Choroid plexus epithelial cell (primary cell): Measurements from ENCODE around the gene LGI2.

Source experiments
- DNase-seq: peaks from one replicate; pipeline ENCODE4 v3.0.0-alpha.2; 2010; ENCODE audit warnings: low read depth
- H3K4me3 ChIP-seq: 2 replicates; pipeline ENCODE4 v1.5.1; 2011; ENCODE audit warnings: low read depth, mild to moderate bottlenecking, control low read depth, low read length, moderate library complexity
- TF ChIP-seq, protein P1 (sequence below): conservative IDR thresholded peaks from 2 replicates; pipeline ENCODE4 v1.5.1; 2011; ENCODE audit warnings: low read depth, mild to moderate bottlenecking, control low read depth, inconsistent platforms, low read length, moderate library complexity

Gene LGI2

DNA sequence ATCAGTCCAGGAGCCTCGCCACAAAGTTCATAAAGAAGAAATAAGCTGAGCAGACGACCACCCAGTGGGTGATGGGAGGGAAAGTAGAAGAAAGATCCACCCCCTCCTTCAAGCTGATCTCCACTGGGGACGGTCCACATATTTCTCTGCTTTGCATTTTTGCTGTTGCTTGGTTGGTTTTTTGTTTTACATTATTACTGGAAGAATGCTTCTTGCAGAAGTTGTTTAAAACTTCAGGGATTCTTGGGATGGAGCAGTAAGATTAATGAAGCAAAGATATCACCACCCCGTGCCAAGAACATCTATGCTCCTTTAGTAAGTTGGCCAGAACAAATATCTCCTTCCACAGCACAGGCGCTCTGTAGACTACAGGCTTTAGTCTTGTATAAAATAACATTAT, 30.1 kb downstream of the LGI2 start:
- TF ChIP-seq, protein P1, sequence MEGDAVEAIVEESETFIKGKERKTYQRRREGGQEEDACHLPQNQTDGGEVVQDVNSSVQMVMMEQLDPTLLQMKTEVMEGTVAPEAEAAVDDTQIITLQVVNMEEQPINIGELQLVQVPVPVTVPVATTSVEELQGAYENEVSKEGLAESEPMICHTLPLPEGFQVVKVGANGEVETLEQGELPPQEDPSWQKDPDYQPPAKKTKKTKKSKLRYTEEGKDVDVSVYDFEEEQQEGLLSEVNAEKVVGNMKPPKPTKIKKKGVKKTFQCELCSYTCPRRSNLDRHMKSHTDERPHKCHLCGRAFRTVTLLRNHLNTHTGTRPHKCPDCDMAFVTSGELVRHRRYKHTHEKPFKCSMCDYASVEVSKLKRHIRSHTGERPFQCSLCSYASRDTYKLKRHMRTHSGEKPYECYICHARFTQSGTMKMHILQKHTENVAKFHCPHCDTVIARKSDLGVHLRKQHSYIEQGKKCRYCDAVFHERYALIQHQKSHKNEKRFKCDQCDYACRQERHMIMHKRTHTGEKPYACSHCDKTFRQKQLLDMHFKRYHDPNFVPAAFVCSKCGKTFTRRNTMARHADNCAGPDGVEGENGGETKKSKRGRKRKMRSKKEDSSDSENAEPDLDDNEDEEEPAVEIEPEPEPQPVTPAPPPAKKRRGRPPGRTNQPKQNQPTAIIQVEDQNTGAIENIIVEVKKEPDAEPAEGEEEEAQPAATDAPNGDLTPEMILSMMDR: no peak
- no peak for DNase-seq
- H3K4me3 ChIP-seq: no peak overlapping the region

DNA sequence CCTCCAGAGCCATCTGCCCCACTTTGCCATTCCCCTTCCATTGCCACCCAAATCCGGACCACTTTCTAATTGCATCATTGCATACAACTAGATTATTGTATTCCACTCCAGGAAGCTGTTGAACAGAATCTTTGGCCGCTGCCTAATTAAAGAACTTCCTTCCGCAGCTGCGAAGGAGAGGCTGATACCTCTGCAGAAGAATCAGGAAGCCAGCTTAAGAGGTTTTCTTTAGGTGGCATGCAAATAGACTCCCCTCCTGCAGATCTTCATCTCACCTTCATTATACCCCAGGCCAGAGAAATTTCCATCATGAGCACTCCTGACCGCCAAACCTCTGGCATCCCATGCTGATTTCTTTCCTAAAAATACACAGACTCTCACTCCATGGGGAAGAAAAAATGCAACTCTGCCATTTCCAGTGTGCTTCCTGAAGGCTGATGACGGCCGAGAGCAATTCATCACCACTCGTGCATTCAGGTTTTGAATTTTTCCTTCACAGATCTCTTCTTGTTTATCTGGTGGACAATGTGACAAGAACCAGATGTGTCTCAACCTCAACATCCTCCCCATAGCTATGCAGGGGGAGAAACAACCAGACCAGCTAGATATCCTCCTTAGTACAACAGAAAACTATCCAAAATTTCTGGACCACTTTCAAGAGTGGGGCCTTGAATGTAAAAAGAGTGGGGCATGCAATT, 31.2 kb downstream of the LGI2 start:
- no peak overlapping the region for H3K4me3 ChIP-seq
- DNase-seq: no peak
- TF ChIP-seq, protein P1: no peak

DNA sequence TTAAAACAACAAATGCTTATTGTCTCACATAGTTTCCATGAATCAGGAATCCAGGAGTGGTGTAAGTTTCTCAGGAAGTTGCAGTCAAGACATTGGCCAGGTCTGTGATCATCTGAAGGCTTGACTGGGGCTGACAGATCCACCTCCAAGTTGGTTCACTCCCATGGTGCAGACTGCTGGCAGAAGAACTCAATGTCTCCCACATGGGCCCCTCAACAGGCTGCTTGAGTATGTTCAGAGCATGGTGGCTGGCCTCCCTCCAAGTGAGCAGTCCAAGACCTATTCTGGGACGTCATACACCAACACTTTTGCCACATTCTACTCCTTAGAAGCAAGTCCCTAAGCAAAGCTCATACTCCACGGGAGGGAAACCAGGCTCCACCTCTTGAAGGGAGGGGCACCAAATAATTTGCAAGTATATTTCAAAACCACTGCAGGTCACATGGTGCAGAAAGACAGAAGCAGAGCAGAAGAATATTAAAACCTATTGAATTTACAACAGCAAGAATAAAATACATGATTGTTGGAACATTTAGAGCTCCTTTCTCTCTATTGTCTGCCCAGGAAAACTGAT, 35.3 kb downstream of the LGI2 start:
- peak; percentile 8 for DNase-seq
- TF ChIP-seq, protein P1: no peak

DNA sequence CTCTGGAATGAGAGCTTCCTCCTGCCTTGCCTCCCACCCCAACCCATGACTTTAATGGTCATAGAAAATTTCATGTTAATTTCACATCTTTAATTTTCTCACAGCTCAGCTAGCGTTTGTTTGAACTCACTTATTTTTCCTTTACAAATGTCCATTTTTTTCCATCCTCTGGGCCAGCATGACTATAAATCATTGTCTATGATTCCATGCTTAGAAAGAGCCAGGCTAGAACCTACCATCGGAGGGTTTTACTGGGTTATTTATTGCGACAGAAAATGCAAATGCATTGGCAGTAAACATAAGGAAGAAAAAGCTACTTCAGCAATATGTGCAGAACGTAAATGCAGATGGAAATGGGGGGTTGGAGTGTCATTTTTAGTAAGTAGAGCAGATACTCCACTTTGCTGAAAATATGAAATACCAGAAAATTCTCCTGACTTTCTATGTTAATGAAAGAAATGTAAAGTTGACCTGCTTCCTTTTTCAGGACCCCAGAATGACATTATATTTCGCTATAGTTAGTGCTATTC, 37.1 kb downstream of the LGI2 start:
- DNase-seq: no peak
- TF ChIP-seq, protein P1: no peak
- H3K4me3 ChIP-seq: no peak overlapping the region

More for the DNA sequence above, 35.3 kb downstream of the LGI2 start:
- no peak overlapping the region for H3K4me3 ChIP-seq

DNA sequence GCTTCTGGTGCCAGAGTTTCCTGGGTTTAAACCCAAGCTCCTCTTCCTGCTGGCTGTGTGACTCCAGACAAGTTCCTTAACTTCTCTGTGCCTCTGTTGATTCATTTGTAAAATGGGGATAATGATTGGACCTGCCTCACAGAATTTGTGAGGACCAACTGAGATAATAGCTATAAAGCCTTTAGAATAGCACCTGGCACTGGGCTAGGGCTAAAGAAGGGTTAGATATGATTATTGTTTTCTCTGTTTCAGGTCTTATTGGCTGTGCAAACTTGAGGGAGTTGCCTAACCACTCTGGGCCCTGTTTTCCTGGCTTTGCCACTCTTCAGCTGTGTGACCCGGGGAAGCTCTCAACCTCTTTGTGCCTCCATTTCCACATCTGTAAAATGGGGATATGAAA, 37.8 kb downstream of the LGI2 start:
- no peak overlapping the region for H3K4me3 ChIP-seq
- TF ChIP-seq, protein P1: no peak
- DNase-seq: no peak

DNA sequence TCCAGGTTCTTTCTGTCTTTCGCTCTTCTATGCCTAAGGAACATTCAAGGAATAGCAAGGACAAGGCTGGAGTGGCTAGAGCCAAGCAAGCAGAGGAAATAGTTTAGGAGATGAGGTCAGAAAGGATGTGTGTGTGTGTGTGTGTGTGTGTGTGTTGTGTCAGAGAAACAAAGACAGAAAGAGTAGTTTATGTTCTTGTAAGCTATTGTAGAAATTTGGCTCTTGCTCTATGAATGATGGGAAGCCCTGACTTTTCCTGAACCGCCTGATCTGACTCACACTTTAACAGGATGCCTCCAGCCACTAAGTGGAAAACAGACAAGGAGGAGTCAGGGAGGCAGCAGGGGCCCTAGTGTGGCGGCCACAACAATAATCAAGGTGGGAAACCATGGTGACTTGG, 39.7 kb downstream of the LGI2 start:
- DNase-seq: peak; percentile 23
- TF ChIP-seq, protein P1: no peak
- H3K4me3 ChIP-seq: no peak overlapping the region

DNA sequence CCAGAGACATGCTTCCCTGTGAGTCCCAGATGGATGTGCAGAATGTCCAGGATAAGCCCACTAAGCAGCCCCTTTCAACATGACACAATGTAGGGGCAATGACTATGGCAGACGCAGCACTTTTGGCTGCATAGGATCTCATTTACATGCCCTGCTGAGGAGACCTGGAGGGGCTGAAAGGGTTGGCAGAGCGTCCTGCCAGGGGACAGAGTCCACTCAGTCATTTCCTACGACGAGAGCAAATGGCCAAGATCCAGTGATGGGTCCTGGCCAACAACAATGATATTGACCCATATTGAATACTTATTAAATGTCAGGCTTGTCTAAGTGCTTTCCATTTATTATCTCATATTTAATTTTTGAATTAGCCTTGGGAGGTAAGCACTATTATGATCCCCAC, 41.4 kb downstream of the LGI2 start:
- TF ChIP-seq, protein P1: no peak
- no peak overlapping the region for H3K4me3 ChIP-seq

More for the DNA sequence above, 41.4 kb downstream of the LGI2 start:
- no peak for DNase-seq
